Lower lobe of right lung (tissue), 2 donors: ENCODE results near the gene SYNDIG1. TPM values are rescaled to one million over a fixed set of nuclear protein-coding genes. Genes with fewer than 3 reads are reported as not detected.

Source experiments
- ATAC-seq, 2 donors: fragments of 200-7000 bp; cut with Tn5 transposase; one replicate each; pipeline ENCODE4 v1.9.1; 2020 to 2022; ENCODE audit warnings: mild to moderate bottlenecking in 2 of 2, moderate library complexity in 2 of 2
- DNase-seq: peaks from one replicate; pipeline ENCODE4 v3.0.0-alpha.2; 2020
- H3K27ac ChIP-seq: fragments of 200-600 bp; one replicate; pipeline ENCODE4 v1.8.0; 2022
- H3K27me3 ChIP-seq: fragments of 200-600 bp; one replicate; pipeline ENCODE4 v1.8.0; 2022; ENCODE audit warnings: low read depth
- H3K36me3 ChIP-seq: fragments of 200-600 bp; one replicate; pipeline ENCODE4 v1.8.0; 2022; ENCODE audit warnings: mild to moderate bottlenecking
- H3K4me1 ChIP-seq: fragments of 200-600 bp; one replicate; pipeline ENCODE4 v1.8.0; 2022
- H3K4me3 ChIP-seq: fragments of 200-600 bp; one replicate; pipeline ENCODE4 v1.8.0; 2022; ENCODE audit warnings: mild to moderate bottlenecking
- H3K9me3 ChIP-seq: fragments of 200-600 bp; one replicate; pipeline ENCODE4 v1.8.0; 2022
- CTCF ChIP-seq: fragments of 200-600 bp; IDR thresholded peaks from one replicate; pipeline ENCODE4 v1.8.0; 2022; ENCODE audit warnings: antibody characterized with exemption, mild to moderate bottlenecking
- intact Hi-C: fragments of 100-400 bp; cut with DNase I; formaldehyde crosslinking; loops from one replicate; pipeline ENCODE4 v1.11.0; 2022
- total RNA-seq: library from RNA; stranded (reverse); fragmentation: NEBNext Ultra II Directional; extraction: Animal tissue kit (Norgen Biotek cat#: 25700); gene quantifications from one replicate; pipeline ENCODE4 v1.2.1, GENCODE V29; 2021
- donor health status: DM: no; HTN: yes; CAD: no; lungs with severe emphysema.

Gene SYNDIG1
- total RNA-seq, 1 donor from 2014 or later, result 0.15 TPM

GRCh38 chr20:24468401-24469115 is 871 bp upstream of the SYNDIG1 start:
- no peaks in the 10 kb centered on the region for H3K36me3 ChIP-seq
- H3K27ac ChIP-seq, result no peak overlapping the region
- peaks cover 9% of the 10 kb centered on the region for H3K4me1 ChIP-seq
- TF ChIP-seq CTCF, result no peak
- H3K27me3 ChIP-seq, result peaks cover 63% of the 10 kb centered on the region
- intact Hi-C loops, result no loop called here
- peak overlapping the region; percentile 35 for H3K4me3 ChIP-seq
- ATAC-seq (no peak), DNase-seq (no peak)
- H3K9me3 ChIP-seq, result no peaks in the 10 kb centered on the region

DNA sequence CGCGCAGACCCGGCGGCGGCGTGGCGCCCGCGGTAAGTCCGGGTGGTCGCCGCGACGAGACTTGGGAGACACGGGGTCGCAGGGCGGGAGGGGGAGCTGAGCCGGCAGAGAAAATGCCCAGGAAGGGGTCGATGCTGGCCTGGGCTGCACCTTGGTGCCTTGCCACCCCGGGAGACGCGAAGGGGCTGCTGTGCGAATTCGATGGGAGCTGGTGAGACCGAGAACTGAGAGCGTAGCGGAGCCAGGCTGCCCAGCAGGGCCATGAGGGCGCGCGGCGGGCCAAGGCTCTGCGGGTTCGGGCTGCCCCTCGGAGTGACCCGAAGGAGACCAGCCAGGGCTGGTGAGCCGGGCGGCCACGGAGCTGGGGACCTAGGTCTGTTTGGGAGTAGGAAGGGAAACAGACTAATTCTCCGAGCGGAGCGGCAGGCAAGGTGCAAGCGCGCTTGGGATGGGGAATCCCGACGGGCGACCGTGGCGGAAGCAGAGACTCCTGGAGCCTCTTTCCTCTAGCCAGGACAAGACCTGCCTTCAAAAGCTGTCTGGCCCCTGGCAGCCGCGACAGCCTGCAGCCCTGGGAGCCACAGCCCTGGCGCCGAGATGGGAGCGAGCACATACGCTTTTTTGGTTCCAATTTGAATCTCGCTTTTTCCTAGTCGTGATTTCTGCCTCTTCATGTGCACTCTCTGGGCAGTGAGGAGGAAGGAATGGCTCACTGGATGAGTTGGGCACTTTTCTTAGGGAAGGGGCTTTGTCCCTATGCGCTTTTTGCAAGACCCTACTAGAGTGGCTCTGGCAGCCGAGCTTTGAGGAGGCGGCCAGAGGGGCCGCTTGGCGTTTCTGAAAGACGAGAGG is 691 bp downstream of the SYNDIG1 start:
- peaks cover 64% of the 10 kb centered on the region for H3K27me3 ChIP-seq
- no peak overlapping the region for H3K27ac ChIP-seq
- DNase-seq, result no peak
- no peak for TF ChIP-seq CTCF
- H3K36me3 ChIP-seq, result no peaks in the 10 kb centered on the region
- no peaks in the 10 kb centered on the region for H3K9me3 ChIP-seq
- peak overlapping the region; percentile 35 for H3K4me3 ChIP-seq
- peak in 1 of 2 donors; percentile 28 for ATAC-seq
- intact Hi-C loops, result no loop called here
- H3K4me1 ChIP-seq, result peaks cover 9% of the 10 kb centered on the region

DNA sequence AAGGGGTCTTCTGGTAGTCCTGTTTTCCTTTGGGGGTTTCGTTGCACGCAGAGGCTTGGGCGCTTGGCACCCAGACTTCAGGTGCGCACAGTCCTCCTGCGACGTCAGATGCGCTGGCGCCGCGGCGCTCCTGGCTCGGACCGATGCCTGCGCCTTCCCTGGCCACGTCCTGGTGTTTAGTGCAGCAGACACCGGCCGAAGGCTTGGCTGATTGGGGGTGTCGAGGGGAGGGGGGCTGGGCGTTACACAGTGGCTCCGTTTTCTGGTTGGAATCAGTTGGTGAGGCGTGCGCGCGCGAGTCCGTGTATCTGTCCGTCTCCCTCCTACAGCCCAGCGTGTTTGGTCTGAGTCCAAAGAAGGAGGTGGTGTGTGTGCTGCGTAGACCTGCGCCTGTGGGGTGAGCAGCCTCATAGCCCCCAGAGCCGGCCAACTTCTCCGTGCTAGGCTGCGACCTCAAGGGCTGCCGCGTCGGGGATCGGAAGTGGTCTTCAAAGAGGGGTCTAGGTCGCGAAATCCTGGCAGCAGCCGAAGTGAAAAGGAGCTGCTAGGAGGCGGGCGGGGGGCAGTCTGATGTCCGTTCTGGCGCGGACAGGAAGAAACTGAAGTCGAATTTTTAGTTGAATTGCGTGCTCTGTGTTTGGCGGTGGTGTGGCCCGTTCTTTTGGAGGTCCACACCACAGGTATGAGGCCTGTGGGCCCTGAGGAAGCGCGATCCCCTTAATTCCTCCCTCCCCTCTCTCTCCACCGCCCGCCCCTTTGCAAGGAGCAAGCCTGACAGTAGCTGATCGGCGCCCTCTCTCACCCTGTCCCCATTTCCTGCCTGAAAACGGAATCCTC is 1.5 kb downstream of the SYNDIG1 start:
- Histone ChIP-seq H3K27ac (no peak overlapping the region), H3K27me3 (peaks cover 69% of the 10 kb centered on the region), H3K9me3 (no peaks in the 10 kb centered on the region), H3K4me1 (peaks cover 9% of the 10 kb centered on the region), H3K36me3 (no peaks in the 10 kb centered on the region), H3K4me3 (peak overlapping the region; percentile 35)
- no peak for DNase-seq
- intact Hi-C loops, result no loop called here
- no peak for ATAC-seq
- TF ChIP-seq CTCF, result no peak

DNA sequence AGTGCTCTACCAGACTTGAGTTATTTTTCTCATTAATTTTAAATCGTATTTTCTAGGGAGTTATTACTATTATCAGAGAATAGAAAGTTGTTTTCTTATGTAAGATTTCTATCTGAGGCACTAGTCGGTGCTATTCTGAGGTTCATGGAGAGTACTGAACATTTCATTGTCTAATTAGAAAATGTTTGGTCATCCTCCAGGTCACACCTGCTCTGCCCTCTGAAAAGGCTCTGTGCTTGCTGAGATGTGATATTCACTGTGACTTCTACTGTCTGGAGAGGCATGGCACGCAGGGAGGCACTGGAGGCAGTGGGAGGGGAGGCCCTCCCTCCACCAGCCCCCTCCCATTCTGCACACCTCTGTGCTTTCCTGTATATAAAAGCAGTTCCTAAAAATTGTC is 3.0 kb downstream of the SYNDIG1 start:
- ATAC-seq, result no peak
- H3K4me3 ChIP-seq, result no peak overlapping the region
- H3K36me3 ChIP-seq, result no peaks in the 10 kb centered on the region
- no peak for TF ChIP-seq CTCF
- no peak overlapping the region for H3K27ac ChIP-seq
- intact Hi-C loops, result no loop called here
- peaks cover 9% of the 10 kb centered on the region for H3K4me1 ChIP-seq
- DNase-seq, result no peak
- no peaks in the 10 kb centered on the region for H3K9me3 ChIP-seq
- H3K27me3 ChIP-seq, result peaks cover 66% of the 10 kb centered on the region
